IPS DF 6.9 (cell line): ENCODE results near the gene ADAMTS17.

Experiments
- DNase-seq: peaks from one replicate; pipeline ENCODE4 v3.0.0-alpha.2; 2013; ENCODE audit warnings: low read depth, low spot score
- H3K27ac ChIP-seq: one replicate; pipeline ENCODE4 v1.5.1; 2013; ENCODE audit warnings: low read length, control low read depth
- H3K27me3 ChIP-seq: 2 replicates; pipeline ENCODE4 v1.6.1; 2013; ENCODE audit warnings: mild to moderate bottlenecking, low read length; ENCODE audit not compliant: control insufficient read depth, insufficient read depth
- H3K36me3 ChIP-seq: 2 replicates; pipeline ENCODE4 v1.6.1; 2013; ENCODE audit warnings: low read length; ENCODE audit not compliant: control insufficient read depth, insufficient read depth
- H3K4me1 ChIP-seq: 2 replicates; pipeline ENCODE4 v1.6.1; 2013; ENCODE audit warnings: low read length; ENCODE audit not compliant: control insufficient read depth, insufficient read depth
- H3K4me3 ChIP-seq: 2 replicates; pipeline ENCODE4 v1.5.1; 2013; ENCODE audit warnings: mild to moderate bottlenecking, low read length
- H3K9me3 ChIP-seq: 2 replicates; pipeline ENCODE4 v1.6.1; 2013; ENCODE audit warnings: low read length, inconsistent platforms; ENCODE audit not compliant: control insufficient read depth, insufficient read depth
- WGBS: extraction: QIAGEN DNeasy Blood & Tissue Kit; methylation state at CpG from one replicate; pipeline ENCODE4 v1.1.7; 2013; ENCODE audit warnings: mixed read lengths, missing lambda C conversion rate; ENCODE audit not compliant: insufficient read length, insufficient coverage; 5-methylcytosine and 5-hydroxymethylcytosine counted together

The ADAMTS17 gene

GRCh38 chr15:100049936-100050876 lies 291.6 kb downstream of the ADAMTS17 start:
- H3K27ac ChIP-seq: no peak overlapping the region
- H3K27me3 ChIP-seq: no peaks in the 10 kb centered on the region
- no peak for DNase-seq
- H3K36me3 ChIP-seq: no peaks in the 10 kb centered on the region
- H3K4me3 ChIP-seq: no peak overlapping the region
- no CpG with 5 or more reads among the region's 10 CpGs for WGBS
- H3K9me3 ChIP-seq: no peaks in the 10 kb centered on the region; the same call in 1 of the 2 replicates
- no peaks in the 10 kb centered on the region; the same call in 1 of the 2 replicates for H3K4me1 ChIP-seq

- Histone ChIP-seq H3K27ac (no peak overlapping the region), H3K27me3 (no peaks in the 10 kb centered on the region), H3K4me1 (no peaks in the 10 kb centered on the region; the same call in 1 of the 2 replicates), H3K4me3 (no peak overlapping the region), H3K36me3 (no peaks in the 10 kb centered on the region), H3K9me3 (no peaks in the 10 kb centered on the region; the same call in 1 of the 2 replicates)
- DNase-seq: no peak
- WGBS: no CpG with 5 or more reads among the region's 2 CpGs
Observed at GRCh38 chr15:100049483-100049882, 292.3 kb downstream of the ADAMTS17 start.

GRCh38 chr15:100048736-100049135 lies 293.0 kb downstream of the ADAMTS17 start:
- Histone ChIP-seq H3K4me3 (no peak overlapping the region), H3K36me3 (no peaks in the 10 kb centered on the region), H3K4me1 (no peaks in the 10 kb centered on the region; the same call in 1 of the 2 replicates), H3K9me3 (no peaks in the 10 kb centered on the region; the same call in 1 of the 2 replicates), H3K27ac (no peak overlapping the region), H3K27me3 (no peaks in the 10 kb centered on the region)
- DNase-seq: no peak
- no CpG with 5 or more reads among the region's 11 CpGs for WGBS

- no CpG with 5 or more reads among the region's 6 CpGs for WGBS
- no peak overlapping the region for H3K4me3 ChIP-seq
- H3K4me1 ChIP-seq: no peaks in the 10 kb centered on the region
- DNase-seq: no peak
- no peaks in the 10 kb centered on the region for H3K27me3 ChIP-seq
- no peaks in the 10 kb centered on the region; the same call in 1 of the 2 replicates for H3K9me3 ChIP-seq
- H3K36me3 ChIP-seq: no peaks in the 10 kb centered on the region
- no peak overlapping the region for H3K27ac ChIP-seq
Observed at GRCh38 chr15:100043692-100044091, 298.1 kb downstream of the ADAMTS17 start.

GRCh38 chr15:100043068-100043641 lies 298.6 kb downstream of the ADAMTS17 start:
- Histone ChIP-seq H3K4me3 (no peak overlapping the region), H3K4me1 (no peaks in the 10 kb centered on the region), H3K36me3 (no peaks in the 10 kb centered on the region), H3K27ac (no peak overlapping the region), H3K27me3 (no peaks in the 10 kb centered on the region), H3K9me3 (no peaks in the 10 kb centered on the region; the same call in 1 of the 2 replicates)
- no CpG with 5 or more reads among the region's 8 CpGs for WGBS
- no peak for DNase-seq

GRCh38 chr15:100042558-100042957 lies 299.2 kb downstream of the ADAMTS17 start:
- no peak overlapping the region for H3K27ac ChIP-seq
- WGBS: no CpG with 5 or more reads among the region's 5 CpGs
- no peaks in the 10 kb centered on the region; the same call in 1 of the 2 replicates for H3K9me3 ChIP-seq
- H3K27me3 ChIP-seq: no peaks in the 10 kb centered on the region
- no peak overlapping the region for H3K4me3 ChIP-seq
- H3K4me1 ChIP-seq: no peaks in the 10 kb centered on the region
- no peaks in the 10 kb centered on the region for H3K36me3 ChIP-seq
- DNase-seq: no peak

- Histone ChIP-seq H3K4me3 (no peak overlapping the region), H3K27me3 (no peaks in the 10 kb centered on the region), H3K9me3 (no peaks in the 10 kb centered on the region), H3K36me3 (no peaks in the 10 kb centered on the region), H3K4me1 (no peaks in the 10 kb centered on the region), H3K27ac (no peak overlapping the region)
- no CpG with 5 or more reads among the region's 6 CpGs for WGBS
- DNase-seq: no peak
Observed at GRCh38 chr15:100041127-100041828, 300.5 kb downstream of the ADAMTS17 start.

- DNase-seq: no peak
- H3K27me3 ChIP-seq: no peaks in the 10 kb centered on the region
- H3K27ac ChIP-seq: no peak overlapping the region
- no peaks in the 10 kb centered on the region for H3K36me3 ChIP-seq
- WGBS: no CpG with 5 or more reads among the region's 5 CpGs
- no peaks in the 10 kb centered on the region for H3K4me1 ChIP-seq
- H3K4me3 ChIP-seq: no peak overlapping the region
- no peaks in the 10 kb centered on the region for H3K9me3 ChIP-seq
Observed at GRCh38 chr15:100039994-100040393, 301.8 kb downstream of the ADAMTS17 start.

GRCh38 chr15:100038736-100039135 lies 303.0 kb downstream of the ADAMTS17 start:
- H3K27me3 ChIP-seq: no peaks in the 10 kb centered on the region
- H3K27ac ChIP-seq: no peak overlapping the region
- no peak overlapping the region for H3K4me3 ChIP-seq
- H3K36me3 ChIP-seq: no peaks in the 10 kb centered on the region
- H3K4me1 ChIP-seq: no peaks in the 10 kb centered on the region
- DNase-seq: no peak
- H3K9me3 ChIP-seq: no peaks in the 10 kb centered on the region
- WGBS: no CpG with 5 or more reads among the region's 5 CpGs

GRCh38 chr15:100037901-100038300 lies 303.9 kb downstream of the ADAMTS17 start:
- Histone ChIP-seq H3K4me3 (no peak overlapping the region), H3K4me1 (no peaks in the 10 kb centered on the region), H3K27me3 (no peaks in the 10 kb centered on the region), H3K9me3 (no peaks in the 10 kb centered on the region), H3K36me3 (no peaks in the 10 kb centered on the region), H3K27ac (no peak overlapping the region)
- DNase-seq: no peak
- no CpG with 5 or more reads among the region's 2 CpGs for WGBS
